Neural progenitor cell (in vitro differentiated cells): ENCODE results near the gene ISL2. TPM values are rescaled to one million over a fixed set of nuclear protein-coding genes. Genes with fewer than 3 reads are reported as not detected.
"Not testable (repeated sequence)": the region's sequence is repeated elsewhere in the genome, so short reads cannot be mapped to it uniquely, and the experiment has no call there.

Experiments
- DNase-seq: peaks from one replicate; pipeline ENCODE4 v3.0.0-alpha.2; 2016; ENCODE audit warnings: low spot score
- H2AFZ ChIP-seq: fragments of 200-600 bp; sonication (generic); replicated peaks from 2 replicates; pipeline ENCODE4 v1.6.1; 2016; ENCODE audit warnings: antibody characterized with exemption
- H3F3A ChIP-seq: fragments of 200-600 bp; sonication (generic); 2 replicates; pipeline ENCODE4 v1.6.1; 2016; ENCODE audit warnings: antibody characterized with exemption, low read depth
- H3K27ac ChIP-seq: fragments of 200-600 bp; sonication (generic); 2 replicates; pipeline ENCODE4 v1.5.1; 2016; ENCODE audit warnings: mild to moderate bottlenecking
- H3K27me3 ChIP-seq: fragments of 200-600 bp; sonication (generic); 2 replicates; pipeline ENCODE4 v1.6.1; 2016; ENCODE audit warnings: mild to moderate bottlenecking, moderate library complexity
- H3K36me3 ChIP-seq: fragments of 200-600 bp; sonication (generic); 2 replicates; pipeline ENCODE4 v1.5.1; 2016
- H3K4me1 ChIP-seq: fragments of 200-600 bp; sonication (generic); 2 replicates; pipeline ENCODE4 v1.6.1; 2016; ENCODE audit warnings: mixed run types
- H3K4me2 ChIP-seq: fragments of 200-600 bp; sonication (generic); 2 replicates; pipeline ENCODE4 v1.6.1; 2016
- H3K4me3 ChIP-seq: fragments of 200-600 bp; sonication (generic); 2 replicates; pipeline ENCODE4 v1.5.1; 2016
- H3K79me2 ChIP-seq: fragments of 200-600 bp; sonication (generic); 2 replicates; pipeline ENCODE4 v1.6.1; 2016; ENCODE audit warnings: low read depth
- H3K9ac ChIP-seq: fragments of 200-600 bp; sonication (generic); 2 replicates; pipeline ENCODE4 v1.6.1; 2016
- H3K9me3 ChIP-seq: fragments of 200-600 bp; sonication (generic); 2 replicates; pipeline ENCODE4 v1.5.1; 2016; ENCODE audit warnings: low read depth
- H4K20me1 ChIP-seq: fragments of 200-600 bp; sonication (generic); 2 replicates; pipeline ENCODE4 v1.6.1; 2016; ENCODE audit warnings: low read depth
- H3K27ac Mint-ChIP-seq: 3 replicates; pipeline ENCODE4 v1.8.0; 2021; ENCODE audit warnings: mixed read lengths
- H3K27me3 Mint-ChIP-seq: 2 replicates; pipeline ENCODE4 v1.8.0; 2022; ENCODE audit warnings: low read depth, mild to moderate bottlenecking, inconsistent platforms, moderate library complexity, mixed read lengths; ENCODE audit not compliant: insufficient read depth
- H3K36me3 Mint-ChIP-seq: 3 replicates; pipeline ENCODE4 v1.8.0; 2021; ENCODE audit warnings: mixed read lengths
- H3K4me1 Mint-ChIP-seq: 3 replicates; pipeline ENCODE4 v1.8.0; 2021; ENCODE audit warnings: mixed read lengths
- H3K4me3 Mint-ChIP-seq: 3 replicates; pipeline ENCODE4 v1.8.0; 2021; ENCODE audit warnings: mild to moderate bottlenecking, moderate library complexity, mixed read lengths
- H3K9me3 Mint-ChIP-seq: 3 replicates; pipeline ENCODE4 v1.8.0; 2020; ENCODE audit warnings: mixed read lengths
- CTCF ChIP-seq: fragments of 200-600 bp; sonication (generic); IDR thresholded peaks from 2 replicates; pipeline ENCODE4 v1.5.1; 2017; ENCODE audit warnings: antibody characterized with exemption, mild to moderate bottlenecking
- EZH2 ChIP-seq: fragments of 200-600 bp; sonication (generic); IDR thresholded peaks from 2 replicates; pipeline ENCODE4 v1.6.1; 2017; ENCODE audit warnings: antibody characterized with exemption, mild to moderate bottlenecking, moderate library complexity
- EZH2phosphoT487 ChIP-seq: fragments of 200-600 bp; sonication (generic); IDR thresholded peaks from 2 replicates; pipeline ENCODE4 v1.6.1; 2017; ENCODE audit warnings: antibody characterized with exemption
- total RNA-seq: library from RNA; depleted of rRNA; stranded (reverse); fragments of >200 nt; gene quantifications from 2 replicates; pipeline ENCODE4 v1.2.3, GENCODE V29; 2015; ENCODE audit warnings: low replicate concordance

Gene ISL2
- not detected in 2 replicates for total RNA-seq

DNA sequence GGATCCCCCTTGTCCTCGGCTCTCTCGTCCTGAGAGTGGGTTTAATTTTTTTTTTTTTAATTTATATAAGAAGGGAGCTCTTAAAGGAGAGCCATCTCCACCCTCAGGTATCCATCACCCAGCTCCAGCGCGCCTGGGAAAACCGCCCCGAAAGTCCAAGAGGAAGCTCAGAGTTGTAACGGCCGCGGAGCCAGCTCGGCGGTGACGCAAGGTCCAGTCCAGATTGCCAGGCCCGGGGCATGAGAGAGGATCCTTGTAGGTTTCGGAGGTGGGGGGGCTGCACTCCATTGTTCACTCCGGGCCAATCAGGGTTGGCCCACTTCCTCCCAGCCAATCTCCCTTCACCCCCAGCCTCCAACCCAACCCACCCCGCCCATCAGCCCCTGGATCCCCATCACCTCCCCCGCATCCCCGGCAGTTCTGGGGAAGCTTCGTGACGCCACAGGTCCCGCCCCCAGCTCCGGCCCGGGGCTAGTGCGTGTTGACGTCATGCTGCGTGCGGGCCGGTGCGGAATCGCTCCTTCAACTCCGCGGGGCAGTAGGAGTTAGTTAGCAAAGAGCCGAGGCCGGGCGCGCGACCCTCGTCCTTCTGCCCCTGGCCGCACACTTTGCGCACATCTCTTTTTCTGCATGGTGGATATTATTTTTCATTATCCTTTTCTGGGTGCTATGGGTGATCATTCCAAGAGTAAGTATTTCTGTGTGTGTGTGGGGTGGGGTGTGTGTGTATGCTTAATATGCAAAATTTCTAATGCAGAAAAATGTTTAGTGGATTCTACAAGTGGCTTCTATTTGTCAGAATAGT is at the start of gene ISL2:
TSS of gene ISL2 (plus strand) at position 520 of the 805 bp plus-strand sequence. CDS start at position 631, 111 bp downstream.
- DNase-seq = peak; percentile 97
- Mint-ChIP-seq H3K27me3 (peaks cover 76% of the 10 kb centered on the region), H3K36me3 (peaks cover 3% of the 10 kb centered on the region), H3K4me1 (peaks cover 43% of the 10 kb centered on the region), H3K27ac (no peak within 1 kb of the TSS), H3K4me3 (peak within 1 kb of the TSS; percentile 82), H3K9me3 (peaks cover 2% of the 10 kb centered on the region)
- Histone ChIP-seq H3F3A (peaks cover 39% of the 10 kb centered on the region), H2AFZ (peak within 1 kb of the TSS; percentile 64), H3K27ac (no peak within 1 kb of the TSS), H3K4me3 (peak within 1 kb of the TSS; percentile 42), H3K4me1 (peaks cover 27% of the 10 kb centered on the region), H4K20me1 (peaks cover 41% of the 10 kb centered on the region), H3K9ac (no peak within 1 kb of the TSS), H3K79me2 (no peaks in the 10 kb centered on the region), H3K4me2 (peak within 1 kb of the TSS; percentile 76), H3K36me3 (no peaks in the 10 kb centered on the region), H3K27me3 (peaks cover 86% of the 10 kb centered on the region), H3K9me3 (no peaks in the 10 kb centered on the region)
- no peak for TF ChIP-seq CTCF
- no peak for TF ChIP-seq EZH2phosphoT487
- TF ChIP-seq EZH2 = no peak

DNA sequence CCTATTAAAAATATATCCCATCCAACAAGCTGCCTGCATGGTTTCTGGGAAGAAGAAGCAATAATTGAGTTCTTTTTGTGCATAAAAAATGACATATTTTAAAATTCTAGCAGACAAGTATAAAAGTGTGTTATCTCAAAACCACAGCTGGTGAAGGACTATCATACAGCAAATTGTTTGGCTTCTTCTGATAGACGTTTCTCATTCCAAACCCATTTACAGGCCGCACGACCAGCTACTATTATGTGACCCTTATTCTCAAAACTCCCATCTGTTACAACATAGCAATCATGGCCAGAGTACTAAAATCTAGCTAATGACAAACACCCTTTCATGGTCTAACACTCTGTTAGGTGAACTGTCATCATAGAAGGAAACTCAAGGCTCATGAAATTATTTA is 47.0 kb upstream of the ISL2 start:
- Histone ChIP-seq H3K4me2 (no peak overlapping the region), H4K20me1 (no peaks in the 10 kb centered on the region), H3K9me3 (no peaks in the 10 kb centered on the region), H3K27me3 (no peaks in the 10 kb centered on the region), H3K4me3 (no peak overlapping the region), H3K4me1 (no peaks in the 10 kb centered on the region), H3K9ac (no peak overlapping the region), H3K27ac (no peak overlapping the region), H3K79me2 (peaks cover 14% of the 10 kb centered on the region), H2AFZ (no peak overlapping the region), H3F3A (no peaks in the 10 kb centered on the region), H3K36me3 (peaks cover 3% of the 10 kb centered on the region)
- no peaks in the 10 kb centered on the region for H3K4me1 Mint-ChIP-seq
- H3K9me3 Mint-ChIP-seq = no peaks in the 10 kb centered on the region
- peaks cover 2% of the 10 kb centered on the region for H3K27me3 Mint-ChIP-seq
- H3K4me3 Mint-ChIP-seq = no peak overlapping the region
- no peak for DNase-seq
- TF ChIP-seq EZH2phosphoT487 (no peak), EZH2 (no peak), CTCF (no peak)
- H3K36me3 Mint-ChIP-seq = peaks cover 12% of the 10 kb centered on the region
- no peak overlapping the region for H3K27ac Mint-ChIP-seq

- peaks cover 2% of the 10 kb centered on the region for H3K27me3 Mint-ChIP-seq
- Histone ChIP-seq H3K36me3 (no peaks in the 10 kb centered on the region), H3K27me3 (no peaks in the 10 kb centered on the region), H3K27ac (no peak overlapping the region), H4K20me1 (no peaks in the 10 kb centered on the region), H3K79me2 (peaks cover 47% of the 10 kb centered on the region), H3F3A (no peaks in the 10 kb centered on the region), H3K9ac (no peak overlapping the region), H2AFZ (no peak overlapping the region), H3K9me3 (no peaks in the 10 kb centered on the region), H3K4me1 (no peaks in the 10 kb centered on the region), H3K4me3 (no peak overlapping the region), H3K4me2 (no peak overlapping the region)
- H3K9me3 Mint-ChIP-seq = no peaks in the 10 kb centered on the region
- H3K27ac Mint-ChIP-seq = no peak overlapping the region
- TF ChIP-seq EZH2phosphoT487 (no peak), CTCF (no peak)
- H3K4me3 Mint-ChIP-seq = no peak overlapping the region
- H3K4me1 Mint-ChIP-seq = no peaks in the 10 kb centered on the region
- peaks cover 9% of the 10 kb centered on the region for H3K36me3 Mint-ChIP-seq
- DNase-seq = no peak
Measured at GRCh38 chr15:76293361-76293760, 43.2 kb upstream of the ISL2 start.

DNA sequence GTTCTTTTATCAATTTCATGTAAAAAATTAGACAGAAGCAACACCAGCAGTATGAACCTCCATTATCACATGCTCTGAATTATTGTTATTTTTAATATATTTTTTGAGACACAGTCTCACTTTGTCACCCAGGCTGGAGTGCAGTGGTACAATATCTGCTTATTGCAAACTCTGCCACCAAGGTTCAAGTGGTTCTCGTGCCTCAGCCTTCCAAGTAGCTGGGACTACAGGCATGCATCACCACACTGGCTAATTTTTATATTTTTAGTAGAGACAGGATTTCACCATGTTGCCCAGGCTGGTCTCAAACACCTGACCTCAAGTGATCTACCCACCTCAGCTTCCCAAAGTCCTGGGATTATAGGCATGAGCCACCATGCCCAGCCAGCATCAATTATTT is 42.1 kb upstream of the ISL2 start:
- DNase-seq, H3K4me3 ChIP-seq, H3K36me3 Mint-ChIP-seq, H3K27me3 Mint-ChIP-seq, H3K9me3 Mint-ChIP-seq, H2AFZ ChIP-seq, H3K9ac ChIP-seq, H3K27ac Mint-ChIP-seq, H3K27ac ChIP-seq, H3K27me3 ChIP-seq, H4K20me1 ChIP-seq, H3F3A ChIP-seq, H3K9me3 ChIP-seq, H3K4me2 ChIP-seq, H3K4me3 Mint-ChIP-seq, H3K4me1 ChIP-seq, H3K36me3 ChIP-seq, H3K4me1 Mint-ChIP-seq: not testable (repeated sequence)
- H3K79me2 ChIP-seq = peaks cover 56% of the 10 kb centered on the region
